Ascending aorta (tissue), 2 donors: ENCODE results near the gene N4BP2. TPM values are rescaled to one million over a fixed set of nuclear protein-coding genes. Genes with fewer than 3 reads are reported as not detected.
A peak's percentile ranks its signal among the peaks of the same experiment; 100 is the strongest.

Experiments used
- DNase-seq, 2 donors: peaks; one replicate each; pipeline ENCODE4 v3.0.0-alpha.2; 2019; ENCODE audit warnings: low spot score in 2 of 2
- H3K27ac ChIP-seq, 2 donors: fragments of 200-600 bp; sonication (generic); one replicate each; pipeline ENCODE4 v1.5.1; 2016 to 2017; ENCODE audit warnings: mild to moderate bottlenecking in 1 of 2
- H3K27me3 ChIP-seq: fragments of 200-600 bp; sonication (generic); one replicate; pipeline ENCODE4 v1.5.1; 2017
- H3K36me3 ChIP-seq, 2 donors: fragments of 200-600 bp; sonication (generic); one replicate each; pipeline ENCODE4 v1.5.1; 2016
- H3K4me1 ChIP-seq, 2 donors: fragments of 200-600 bp; sonication (generic); one replicate each; pipeline ENCODE4 v1.5.1; 2016 to 2017; ENCODE audit warnings: mild to moderate bottlenecking in 1 of 2
- H3K4me3 ChIP-seq, 2 donors: fragments of 200-600 bp; sonication (generic); one replicate each; pipeline ENCODE4 v1.5.1; 2016 to 2017; ENCODE audit warnings: mild to moderate bottlenecking in 1 of 2
- H3K9me3 ChIP-seq, 2 donors: fragments of 200-600 bp; sonication (generic); one replicate each; pipeline ENCODE4 v1.5.1; 2016
- intact Hi-C: fragments of 100-400 bp; cut with DNase I; formaldehyde crosslinking; loops from one replicate; pipeline ENCODE4 v1.15.1; 2023
- total RNA-seq: library from RNA; depleted of rRNA; stranded (reverse); fragments of >200 nt; gene quantifications from one replicate; pipeline ENCODE4 v1.1.0, GENCODE V29; 2016
- TF ChIP-seq, protein P1 (sequence below), 3 experiments: fragments of 200-600 bp in 2 of 3; fragments of 450-650 bp in 1 of 3; sonication (generic) in 2 of 3; IDR thresholded peaks; one replicate each; pipeline ENCODE4 v1.5.1; 2016 to 2019; ENCODE audit warnings: antibody characterized with exemption in 3 of 3, mild to moderate bottlenecking in 1 of 3, moderate library complexity in 1 of 3

The N4BP2 gene
- total RNA-seq, 1 donor from 2014 or later: 0.53 TPM

DNA sequence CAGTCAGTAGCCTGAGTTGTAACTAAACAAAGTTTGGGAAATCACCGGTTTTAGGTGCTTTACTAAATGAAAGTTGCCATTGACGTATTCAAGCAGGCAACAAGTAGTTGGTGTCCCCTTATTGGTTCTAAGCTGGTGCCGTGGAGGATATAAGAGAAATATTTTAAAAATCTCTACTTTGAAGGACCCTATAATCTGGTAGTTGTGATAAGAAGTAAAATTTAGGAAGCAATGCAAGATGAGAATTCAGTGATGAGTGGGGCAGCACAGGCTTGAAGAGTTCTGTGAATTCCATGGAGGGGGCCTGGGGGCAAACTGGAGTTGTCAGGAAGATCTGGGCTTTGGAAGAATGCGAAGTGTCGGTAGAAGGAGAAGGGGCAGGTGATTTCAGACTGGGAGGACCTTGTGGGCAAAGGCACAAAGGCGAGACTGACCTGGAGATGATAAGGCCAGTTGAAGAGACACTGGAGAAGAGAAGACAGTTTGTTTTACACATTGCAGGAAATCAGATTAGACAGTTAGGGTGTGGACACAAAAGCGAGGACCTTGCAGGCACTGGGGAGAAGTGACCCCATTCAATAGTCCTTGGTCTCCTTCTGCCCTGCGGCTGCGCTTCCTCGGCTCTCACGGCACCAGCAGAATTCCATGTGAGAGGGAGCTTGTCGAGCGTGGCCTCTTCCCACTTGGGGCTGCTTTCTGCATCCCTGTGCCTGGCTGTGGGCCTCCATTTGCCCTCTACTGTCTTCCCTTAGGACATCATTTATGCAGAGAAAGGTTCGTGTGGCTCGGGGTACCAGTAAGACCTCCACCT lies 141.4 kb downstream of the N4BP2 start:
- no peak for DNase-seq
- TF ChIP-seq, protein P1, sequence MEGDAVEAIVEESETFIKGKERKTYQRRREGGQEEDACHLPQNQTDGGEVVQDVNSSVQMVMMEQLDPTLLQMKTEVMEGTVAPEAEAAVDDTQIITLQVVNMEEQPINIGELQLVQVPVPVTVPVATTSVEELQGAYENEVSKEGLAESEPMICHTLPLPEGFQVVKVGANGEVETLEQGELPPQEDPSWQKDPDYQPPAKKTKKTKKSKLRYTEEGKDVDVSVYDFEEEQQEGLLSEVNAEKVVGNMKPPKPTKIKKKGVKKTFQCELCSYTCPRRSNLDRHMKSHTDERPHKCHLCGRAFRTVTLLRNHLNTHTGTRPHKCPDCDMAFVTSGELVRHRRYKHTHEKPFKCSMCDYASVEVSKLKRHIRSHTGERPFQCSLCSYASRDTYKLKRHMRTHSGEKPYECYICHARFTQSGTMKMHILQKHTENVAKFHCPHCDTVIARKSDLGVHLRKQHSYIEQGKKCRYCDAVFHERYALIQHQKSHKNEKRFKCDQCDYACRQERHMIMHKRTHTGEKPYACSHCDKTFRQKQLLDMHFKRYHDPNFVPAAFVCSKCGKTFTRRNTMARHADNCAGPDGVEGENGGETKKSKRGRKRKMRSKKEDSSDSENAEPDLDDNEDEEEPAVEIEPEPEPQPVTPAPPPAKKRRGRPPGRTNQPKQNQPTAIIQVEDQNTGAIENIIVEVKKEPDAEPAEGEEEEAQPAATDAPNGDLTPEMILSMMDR (IDR thresholded peaks at IDR 0.05): no peak
- Histone ChIP-seq H3K4me1 (no peaks in the 10 kb centered on the region), H3K9me3 (no peaks in the 10 kb centered on the region), H3K27me3 (no peaks in the 10 kb centered on the region), H3K27ac (no peak overlapping the region), H3K4me3 (peak overlapping the region in 1 of 2 donors; percentile 4), H3K36me3 (no peaks in the 10 kb centered on the region)
- intact Hi-C loops: no loop called here

DNA sequence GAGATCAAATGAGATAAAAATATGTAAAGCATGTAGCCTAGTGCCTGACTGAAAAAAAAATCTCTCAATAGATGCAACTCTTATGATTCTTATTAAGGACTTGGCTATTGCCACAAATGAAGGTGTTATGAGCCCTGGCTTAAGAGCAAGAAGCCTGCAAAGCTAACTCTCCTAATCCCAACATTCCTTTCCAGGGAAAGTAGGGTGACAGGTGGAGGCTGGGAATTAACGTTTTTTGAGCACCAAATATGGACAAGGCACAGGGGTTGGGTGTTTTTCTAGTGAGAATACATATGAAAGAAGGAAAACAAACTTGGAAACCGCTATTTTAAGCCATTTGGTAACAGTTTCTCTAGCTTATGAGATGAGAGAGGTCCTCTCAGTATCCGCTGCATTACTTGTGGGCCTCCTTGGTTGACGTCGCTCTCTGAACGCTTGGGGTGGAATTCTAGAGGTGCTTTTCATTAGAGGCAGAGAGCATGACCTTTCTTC lies 142.6 kb downstream of the N4BP2 start:
- Histone ChIP-seq H3K9me3 (no peaks in the 10 kb centered on the region), H3K27ac (no peak overlapping the region), H3K36me3 (no peaks in the 10 kb centered on the region), H3K4me3 (no peak overlapping the region), H3K4me1 (no peaks in the 10 kb centered on the region), H3K27me3 (no peaks in the 10 kb centered on the region)
- TF ChIP-seq, protein P1 (IDR thresholded peaks at IDR 0.05): no peak
- DNase-seq: no peak
- intact Hi-C loops: no loop called here

DNA sequence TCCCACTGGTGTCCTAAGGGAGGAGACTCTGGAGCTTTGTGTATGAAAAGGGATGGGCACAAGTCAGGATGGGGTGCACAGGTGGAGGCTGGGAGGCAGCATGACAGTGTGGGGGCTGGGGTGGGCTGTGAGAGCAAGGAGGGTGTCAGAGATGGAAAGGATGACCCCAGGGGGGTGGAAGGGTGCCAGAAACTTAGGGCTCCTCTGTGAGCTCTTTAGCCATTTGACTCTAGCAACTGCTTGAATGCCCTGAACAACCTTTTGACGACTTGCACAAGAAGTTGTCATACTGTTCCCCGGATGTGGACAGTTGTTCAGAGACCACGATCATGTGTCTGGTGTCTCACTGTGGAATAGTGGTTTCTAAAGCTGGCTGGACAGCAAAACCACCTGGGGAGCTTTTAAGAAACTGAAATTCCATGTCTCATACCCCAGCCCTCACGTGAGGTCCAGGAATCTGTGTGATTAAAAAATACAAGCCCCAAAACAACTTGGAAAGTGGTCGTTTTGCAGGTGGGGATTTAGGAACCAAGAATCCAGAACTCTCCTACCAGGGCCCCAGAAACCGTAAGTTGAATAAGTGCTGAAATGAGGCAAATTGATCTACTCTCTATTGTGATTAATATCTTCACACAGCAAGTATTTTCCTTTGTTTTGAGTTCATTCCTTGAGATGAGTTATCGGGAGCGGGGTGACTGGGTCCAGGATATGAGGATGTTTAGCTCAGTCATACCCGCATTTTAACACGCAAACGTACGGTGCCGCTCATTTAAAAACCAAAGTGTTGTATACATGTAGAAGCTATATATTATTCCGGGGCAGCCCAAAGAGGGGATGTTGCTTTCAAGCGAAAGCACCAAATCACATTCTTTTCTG lies 143.6 kb downstream of the N4BP2 start:
- Histone ChIP-seq H3K36me3 (no peaks in the 10 kb centered on the region), H3K4me1 (no peaks in the 10 kb centered on the region), H3K27ac (no peak overlapping the region), H3K9me3 (no peaks in the 10 kb centered on the region), H3K4me3 (no peak overlapping the region), H3K27me3 (no peaks in the 10 kb centered on the region)
- DNase-seq: no peak
- TF ChIP-seq, protein P1 (IDR thresholded peaks at IDR 0.05): no peak
- intact Hi-C loops: no loop called here

GRCh38 chr4:40200875-40201801 lies 144.5 kb downstream of the N4BP2 start:
- no peaks in the 10 kb centered on the region for H3K4me1 ChIP-seq
- H3K27me3 ChIP-seq: no peaks in the 10 kb centered on the region
- H3K9me3 ChIP-seq: no peaks in the 10 kb centered on the region
- H3K4me3 ChIP-seq: no peak overlapping the region
- H3K27ac ChIP-seq: no peak overlapping the region
- no peaks in the 10 kb centered on the region for H3K36me3 ChIP-seq
- intact Hi-C loops: no loop called here
- TF ChIP-seq, protein P1 (IDR thresholded peaks at IDR 0.05): no peak
- DNase-seq: no peak

- Histone ChIP-seq H3K36me3 (no peaks in the 10 kb centered on the region), H3K27ac (no peak overlapping the region), H3K4me1 (no peaks in the 10 kb centered on the region), H3K9me3 (no peaks in the 10 kb centered on the region), H3K27me3 (no peaks in the 10 kb centered on the region), H3K4me3 (no peak overlapping the region)
- TF ChIP-seq, protein P1 (IDR thresholded peaks at IDR 0.05): no peak
- intact Hi-C loops: no loop called here
- no peak for DNase-seq
Measured at GRCh38 chr4:40201898-40202297, 145.2 kb downstream of the N4BP2 start.
